ENCODE results near the gene ATF6. TPM values are rescaled to one million over a fixed set of nuclear protein-coding genes. Genes with fewer than 3 reads are reported as not detected.

Gene ATF6
- total RNA-seq, 1 donor from 2014 or later = 21.1 TPM

- no peak overlapping the region for H3K27ac ChIP-seq
- DNase-seq (ENCODE audit: extremely low spot score in 2 of 2) = no peak
- TF ChIP-seq POLR2A (IDR thresholded peaks at IDR 0.05) = no peak
- TF ChIP-seq CTCF (IDR thresholded peaks at IDR 0.05) = no peak
- TF ChIP-seq POLR2AphosphoS5 (IDR thresholded peaks at IDR 0.05; ENCODE audit: insufficient read depth in 1 of 2, low read depth in 1 of 2) = no peak
- no peak overlapping the region for H3K4me3 ChIP-seq
- intact Hi-C loops (cut with DNase I) = no loop called here
- H3K4me1 ChIP-seq = peaks cover 29% of the 10 kb centered on the region
- H3K9me3 ChIP-seq = no peaks in the 10 kb centered on the region
- no peaks in the 10 kb centered on the region for H3K36me3 ChIP-seq
- no peaks in the 10 kb centered on the region for H3K27me3 ChIP-seq
Measured at GRCh38 chr1:161982507-161982895, 216.4 kb downstream of the ATF6 start.

DNA sequence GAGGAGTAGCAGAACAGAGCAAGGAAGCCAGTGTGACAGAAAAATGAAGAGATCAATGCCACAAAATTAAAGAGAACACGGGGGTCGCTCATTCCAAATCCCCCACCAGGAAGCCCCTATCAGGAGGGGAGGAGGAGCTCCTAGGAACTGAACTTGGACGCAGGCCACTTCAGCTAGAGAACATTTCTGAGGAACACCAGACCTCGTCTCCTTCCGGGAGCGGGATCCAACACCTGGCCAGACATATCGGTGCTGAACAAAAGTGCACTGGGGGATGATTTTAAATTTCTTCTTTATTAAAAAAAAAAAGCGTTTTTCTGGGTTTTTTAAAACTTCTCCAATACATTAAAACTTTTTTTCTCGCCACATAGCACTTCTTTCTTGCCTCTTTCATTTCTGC, 216.8 kb downstream of the ATF6 start:
- TF ChIP-seq POLR2A (IDR thresholded peaks at IDR 0.05) (no peak), CTCF (IDR thresholded peaks at IDR 0.05) (no peak), POLR2AphosphoS5 (IDR thresholded peaks at IDR 0.05; ENCODE audit: insufficient read depth in 1 of 2, low read depth in 1 of 2) (no peak)
- Histone ChIP-seq H3K27ac (no peak overlapping the region), H3K9me3 (no peaks in the 10 kb centered on the region), H3K27me3 (no peaks in the 10 kb centered on the region), H3K36me3 (no peaks in the 10 kb centered on the region), H3K4me3 (no peak overlapping the region), H3K4me1 (peaks cover 29% of the 10 kb centered on the region)
- intact Hi-C loops (cut with DNase I) = no loop called here
- DNase-seq (ENCODE audit: extremely low spot score in 2 of 2) = no peak

DNA sequence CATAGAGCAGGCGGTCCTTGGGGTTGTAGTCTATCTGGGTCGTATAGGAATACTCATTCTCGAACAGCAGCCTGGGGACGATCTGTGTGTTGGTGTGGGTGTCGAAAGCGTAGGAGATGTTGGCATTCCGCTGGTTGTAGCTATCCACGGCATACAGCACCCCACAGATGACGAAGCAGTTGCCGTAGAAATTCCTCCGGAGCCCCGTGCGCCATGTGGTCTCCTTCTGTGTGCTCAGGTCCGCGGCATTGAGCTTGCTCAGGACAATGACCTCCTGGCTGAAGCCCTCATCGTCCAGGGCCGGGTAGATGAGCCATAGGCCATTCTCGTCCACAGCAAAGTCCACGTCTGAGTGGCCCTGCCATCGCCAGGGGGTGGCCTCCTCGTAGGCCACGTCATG, 217.6 kb downstream of the ATF6 start:
- no peaks in the 10 kb centered on the region for H3K27me3 ChIP-seq
- H3K9me3 ChIP-seq = no peaks in the 10 kb centered on the region
- no peak overlapping the region for H3K4me3 ChIP-seq
- intact Hi-C loops (cut with DNase I) = no loop called here
- TF ChIP-seq POLR2AphosphoS5 (IDR thresholded peaks at IDR 0.05; ENCODE audit: insufficient read depth in 1 of 2, low read depth in 1 of 2) (no peak), POLR2A (IDR thresholded peaks at IDR 0.05) (no peak), CTCF (IDR thresholded peaks at IDR 0.05) (no peak)
- no peak for DNase-seq (ENCODE audit: extremely low spot score in 2 of 2)
- H3K36me3 ChIP-seq = no peaks in the 10 kb centered on the region
- H3K4me1 ChIP-seq = peaks cover 29% of the 10 kb centered on the region
- no peak overlapping the region for H3K27ac ChIP-seq

- no peak for TF ChIP-seq POLR2AphosphoS5 (IDR thresholded peaks at IDR 0.05; ENCODE audit: insufficient read depth in 1 of 2, low read depth in 1 of 2)
- TF ChIP-seq CTCF (IDR thresholded peaks at IDR 0.05) = no peak
- TF ChIP-seq POLR2A (IDR thresholded peaks at IDR 0.05) = no peak
- no peak overlapping the region for H3K4me3 ChIP-seq
- H3K27me3 ChIP-seq = no peaks in the 10 kb centered on the region
- DNase-seq (ENCODE audit: extremely low spot score in 2 of 2) = no peak
- peaks cover 29% of the 10 kb centered on the region for H3K4me1 ChIP-seq
- no peaks in the 10 kb centered on the region for H3K9me3 ChIP-seq
- H3K36me3 ChIP-seq = no peaks in the 10 kb centered on the region
- no peak overlapping the region for H3K27ac ChIP-seq
- intact Hi-C loops (cut with DNase I) = no loop called here
Measured at GRCh38 chr1:161985301-161985822, 219.2 kb downstream of the ATF6 start.

DNA sequence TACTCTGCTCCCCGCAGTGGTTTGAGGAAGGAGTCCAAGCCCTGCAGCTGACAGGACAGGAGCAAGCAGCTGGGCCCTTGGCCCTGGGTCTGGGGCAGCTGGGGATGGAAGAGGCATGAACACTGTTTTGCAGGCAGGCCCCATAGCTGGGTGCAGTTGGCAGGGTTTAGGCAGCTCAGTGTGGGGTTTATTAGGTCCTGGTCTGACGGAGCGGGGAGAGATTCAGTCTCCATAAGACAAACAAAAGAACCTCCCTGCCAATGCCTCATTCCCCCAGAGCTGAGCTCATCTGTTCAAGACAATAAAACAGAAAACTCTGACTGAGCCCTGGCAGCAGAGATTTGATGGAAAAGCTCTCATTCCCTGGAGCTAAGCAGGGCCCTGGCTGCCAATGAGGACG, 220.2 kb downstream of the ATF6 start:
- peaks cover 21% of the 10 kb centered on the region for H3K4me1 ChIP-seq
- H3K27me3 ChIP-seq = no peaks in the 10 kb centered on the region
- no peak overlapping the region for H3K4me3 ChIP-seq
- no peak for DNase-seq (ENCODE audit: extremely low spot score in 2 of 2)
- peak overlapping the region; percentile 66 for H3K27ac ChIP-seq
- no peak for TF ChIP-seq POLR2A (IDR thresholded peaks at IDR 0.05)
- TF ChIP-seq POLR2AphosphoS5 (IDR thresholded peaks at IDR 0.05; ENCODE audit: insufficient read depth in 1 of 2, low read depth in 1 of 2) = peak; percentile 12 to 38
- no peaks in the 10 kb centered on the region for H3K9me3 ChIP-seq
- intact Hi-C loops (cut with DNase I) = no loop called here
- no peaks in the 10 kb centered on the region for H3K36me3 ChIP-seq
